Progenitor cell of endocrine pancreas (in vitro differentiated cells): ENCODE measurements around the gene CLDN7. TPM values are rescaled to one million over a fixed set of nuclear protein-coding genes. Genes with fewer than 3 reads are reported as not detected.
A peak's percentile ranks its signal among the peaks of the same experiment; 100 is the strongest.

Experiments used
- DNase-seq: peaks from one replicate; pipeline ENCODE4 v3.0.0; 2021; ENCODE audit warnings: low spot score; ENCODE audit not compliant: unreplicated experiment
- H3K27ac Mint-ChIP-seq: 2 replicates; pipeline ENCODE4 v1.8.0; 2021; ENCODE audit warnings: mild to moderate bottlenecking, moderate library complexity, mixed read lengths
- H3K27me3 Mint-ChIP-seq: 2 replicates; pipeline ENCODE4 v1.8.0; 2021; ENCODE audit warnings: mixed read lengths
- H3K36me3 Mint-ChIP-seq: 2 replicates; pipeline ENCODE4 v1.8.0; 2022; ENCODE audit warnings: mixed read lengths; ENCODE audit not compliant: insufficient read depth
- H3K4me1 Mint-ChIP-seq: 2 replicates; pipeline ENCODE4 v1.8.0; 2021; ENCODE audit warnings: low read depth, mixed read lengths
- H3K4me3 Mint-ChIP-seq: 2 replicates; pipeline ENCODE4 v1.8.0; 2021; ENCODE audit warnings: low read depth, mild to moderate bottlenecking, moderate library complexity, mixed read lengths
- H3K9me3 Mint-ChIP-seq: 2 replicates; pipeline ENCODE4 v1.8.0; 2021; ENCODE audit warnings: low read depth, mixed read lengths
- total RNA-seq: library from RNA; stranded (reverse); gene quantifications from 2 replicates; pipeline ENCODE4 v1.2.1, GENCODE V29; 2021
- TF ChIP-seq, protein P1 (sequence below): fragments of 200-600 bp; sonication (generic); IDR thresholded peaks from one replicate; pipeline ENCODE4 v1.5.0; 2021; ENCODE audit warnings: antibody characterized with exemption, mild to moderate bottlenecking; ENCODE audit not compliant: unreplicated experiment

The CLDN7 gene
- total RNA-seq, 1 donor from 2014 or later, result 137 TPM

DNA sequence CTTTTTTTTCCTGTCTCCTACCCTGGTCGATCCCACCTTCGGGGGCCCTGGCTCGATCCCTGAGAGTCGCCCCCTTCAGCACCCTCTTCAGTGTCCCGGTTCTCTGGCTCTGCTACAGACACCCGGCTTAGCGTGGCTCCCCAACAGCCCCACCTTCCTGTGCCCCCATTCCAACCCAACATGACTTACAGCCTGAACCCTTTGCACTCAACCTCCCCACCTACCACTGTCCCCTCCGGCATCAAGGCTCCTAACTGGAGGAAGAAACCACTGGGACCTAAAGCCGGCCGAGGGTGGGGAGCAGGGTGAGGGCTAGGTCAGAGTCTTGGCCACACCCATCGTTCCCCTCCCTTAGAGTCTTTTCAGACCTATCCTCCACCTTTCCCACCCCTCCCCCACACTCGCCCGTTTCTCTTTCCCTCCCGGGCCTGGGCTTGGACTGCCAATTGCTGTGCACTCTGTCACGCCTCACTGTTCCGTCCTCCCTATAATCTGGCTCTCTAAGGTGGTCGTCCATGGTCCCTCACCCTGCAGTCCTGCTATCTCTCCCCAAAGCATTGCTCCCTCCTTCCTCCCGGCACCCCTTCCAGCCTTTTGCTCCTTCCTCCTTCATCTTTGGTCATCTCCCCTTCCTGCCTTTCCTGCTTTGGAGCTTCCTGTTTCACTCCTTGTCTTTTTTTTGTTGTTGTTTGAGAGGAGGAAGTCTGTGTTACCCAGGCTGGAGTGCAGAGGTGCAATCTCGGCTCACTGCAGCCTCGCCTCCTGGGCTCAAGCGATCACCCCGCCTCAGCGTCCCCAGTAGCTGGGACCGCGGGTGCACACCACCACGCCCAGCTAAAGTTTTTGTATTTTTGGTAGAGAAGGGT is 890 bp upstream of the CLDN7 start:
- Mint-ChIP-seq H3K4me1 (peaks cover 36% of the 10 kb centered on the region), H3K9me3 (no peaks in the 10 kb centered on the region), H3K36me3 (peaks cover 4% of the 10 kb centered on the region), H3K27ac (peak overlapping the region; percentile 99), H3K27me3 (no peaks in the 10 kb centered on the region), H3K4me3 (peak overlapping the region; percentile 99)
- TF ChIP-seq, protein P1, sequence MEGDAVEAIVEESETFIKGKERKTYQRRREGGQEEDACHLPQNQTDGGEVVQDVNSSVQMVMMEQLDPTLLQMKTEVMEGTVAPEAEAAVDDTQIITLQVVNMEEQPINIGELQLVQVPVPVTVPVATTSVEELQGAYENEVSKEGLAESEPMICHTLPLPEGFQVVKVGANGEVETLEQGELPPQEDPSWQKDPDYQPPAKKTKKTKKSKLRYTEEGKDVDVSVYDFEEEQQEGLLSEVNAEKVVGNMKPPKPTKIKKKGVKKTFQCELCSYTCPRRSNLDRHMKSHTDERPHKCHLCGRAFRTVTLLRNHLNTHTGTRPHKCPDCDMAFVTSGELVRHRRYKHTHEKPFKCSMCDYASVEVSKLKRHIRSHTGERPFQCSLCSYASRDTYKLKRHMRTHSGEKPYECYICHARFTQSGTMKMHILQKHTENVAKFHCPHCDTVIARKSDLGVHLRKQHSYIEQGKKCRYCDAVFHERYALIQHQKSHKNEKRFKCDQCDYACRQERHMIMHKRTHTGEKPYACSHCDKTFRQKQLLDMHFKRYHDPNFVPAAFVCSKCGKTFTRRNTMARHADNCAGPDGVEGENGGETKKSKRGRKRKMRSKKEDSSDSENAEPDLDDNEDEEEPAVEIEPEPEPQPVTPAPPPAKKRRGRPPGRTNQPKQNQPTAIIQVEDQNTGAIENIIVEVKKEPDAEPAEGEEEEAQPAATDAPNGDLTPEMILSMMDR, result no peak
- peak; percentile 54 for DNase-seq

DNA sequence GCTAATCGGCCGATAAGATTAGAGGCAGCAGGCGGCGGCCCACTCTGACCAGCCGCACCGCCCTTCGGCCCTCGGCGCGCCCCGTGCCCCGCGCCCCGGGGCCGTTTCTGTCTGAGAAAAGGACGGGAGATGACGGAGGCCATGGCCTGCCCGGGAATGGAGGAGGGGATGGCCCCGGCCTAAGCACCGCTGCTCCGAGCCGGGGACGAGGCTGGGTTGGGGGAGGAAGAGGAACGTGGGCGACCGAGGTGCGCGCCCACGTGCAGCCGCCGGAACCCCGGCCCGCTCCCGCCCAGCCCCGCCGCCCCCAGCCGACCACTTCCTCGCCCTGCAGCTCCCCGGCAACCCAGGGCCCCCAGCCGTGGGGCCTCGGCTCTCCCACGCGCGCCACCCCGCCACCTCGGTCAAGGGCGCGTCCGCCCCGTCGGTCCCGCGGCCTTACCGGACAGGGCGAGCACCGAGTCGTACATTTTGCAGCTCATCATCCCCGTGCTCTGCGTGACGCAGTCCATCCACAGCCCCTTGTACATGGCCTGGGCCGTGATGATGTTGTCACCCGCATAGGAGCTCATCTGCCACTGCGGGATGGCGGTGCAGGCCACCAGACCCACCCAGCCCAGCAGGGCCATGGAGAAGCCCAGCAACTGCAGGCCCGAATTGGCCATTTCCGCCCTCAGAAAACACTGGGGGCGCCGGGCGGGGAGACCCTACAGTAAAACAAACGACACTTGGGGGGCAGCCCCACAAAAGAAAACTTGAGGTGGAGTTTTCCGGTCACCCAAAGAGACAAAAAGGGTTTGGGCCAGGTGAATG is 693 bp downstream of the CLDN7 start:
- Mint-ChIP-seq H3K27ac (peak overlapping the region; percentile 99), H3K4me1 (peaks cover 33% of the 10 kb centered on the region), H3K4me3 (peak overlapping the region; percentile 99), H3K36me3 (peaks cover 7% of the 10 kb centered on the region), H3K9me3 (no peaks in the 10 kb centered on the region), H3K27me3 (no peaks in the 10 kb centered on the region)
- no peak for DNase-seq
- TF ChIP-seq, protein P1, result no peak

DNA sequence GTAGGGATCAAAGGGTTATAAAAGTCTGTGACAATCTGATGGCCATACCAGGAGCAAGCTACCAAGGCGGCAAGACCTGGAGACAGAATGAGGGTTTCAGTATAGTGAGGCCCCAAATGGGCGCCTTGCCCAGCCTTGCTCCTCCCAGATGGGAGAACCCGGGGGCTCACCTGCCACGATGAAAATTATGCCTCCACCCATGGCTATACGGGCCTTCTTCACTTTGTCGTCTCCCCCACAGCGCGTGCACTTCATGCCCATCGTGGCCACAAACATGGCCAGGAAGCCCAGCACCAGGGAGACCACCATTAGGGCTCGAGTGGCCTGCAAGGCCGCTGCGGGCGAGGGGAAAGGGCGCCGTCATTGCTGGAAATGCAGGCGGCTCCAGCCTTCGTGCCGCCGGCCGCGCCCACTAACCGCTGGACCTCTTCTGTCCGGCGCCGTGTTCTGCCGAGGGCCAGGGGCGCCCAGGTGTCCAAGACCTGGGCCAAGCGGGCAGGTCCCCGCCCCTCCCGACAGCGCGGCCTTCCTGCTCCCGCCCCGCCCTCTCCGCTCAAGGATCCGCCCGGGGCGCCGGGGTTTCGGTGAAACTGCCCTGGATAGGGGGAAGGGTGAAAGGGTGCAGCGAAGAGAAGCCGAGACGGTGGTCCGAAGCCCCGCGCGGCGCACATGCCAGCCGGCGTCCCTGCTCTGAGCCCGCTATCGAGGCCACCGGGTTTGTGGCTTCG is 1.5 kb downstream of the CLDN7 start:
- no peaks in the 10 kb centered on the region for H3K9me3 Mint-ChIP-seq
- TF ChIP-seq, protein P1, result no peak
- H3K27me3 Mint-ChIP-seq, result no peaks in the 10 kb centered on the region
- H3K36me3 Mint-ChIP-seq, result peaks cover 9% of the 10 kb centered on the region
- peak overlapping the region; percentile 97 for H3K27ac Mint-ChIP-seq
- DNase-seq, result peak; percentile 62
- peak overlapping the region; percentile 99 for H3K4me3 Mint-ChIP-seq
- H3K4me1 Mint-ChIP-seq, result peaks cover 33% of the 10 kb centered on the region

DNA sequence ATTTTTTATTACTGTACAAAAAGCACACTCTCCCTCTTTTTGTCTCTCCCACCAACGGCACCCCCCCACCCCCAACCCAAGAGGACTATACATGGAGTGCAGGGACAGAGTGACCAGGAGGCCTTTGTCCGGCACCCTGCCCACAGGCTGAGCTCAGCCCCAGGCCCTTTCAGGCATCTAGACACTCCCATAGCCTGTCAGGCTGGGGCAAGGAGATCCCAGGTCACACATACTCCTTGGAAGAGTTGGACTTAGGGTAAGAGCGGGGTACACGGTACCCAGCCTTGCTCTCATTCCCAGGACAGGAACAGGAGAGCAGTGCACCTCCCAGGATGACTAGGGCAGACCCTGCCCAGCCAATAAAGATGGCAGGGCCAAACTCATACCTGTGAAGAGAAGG is 2.1 kb downstream of the CLDN7 start:
- no peaks in the 10 kb centered on the region for H3K27me3 Mint-ChIP-seq
- peaks cover 9% of the 10 kb centered on the region for H3K36me3 Mint-ChIP-seq
- H3K9me3 Mint-ChIP-seq, result no peaks in the 10 kb centered on the region
- H3K4me3 Mint-ChIP-seq, result peak overlapping the region; percentile 99
- TF ChIP-seq, protein P1, result no peak
- DNase-seq, result no peak
- H3K27ac Mint-ChIP-seq, result peak overlapping the region; percentile 85
- H3K4me1 Mint-ChIP-seq, result peaks cover 33% of the 10 kb centered on the region

DNA sequence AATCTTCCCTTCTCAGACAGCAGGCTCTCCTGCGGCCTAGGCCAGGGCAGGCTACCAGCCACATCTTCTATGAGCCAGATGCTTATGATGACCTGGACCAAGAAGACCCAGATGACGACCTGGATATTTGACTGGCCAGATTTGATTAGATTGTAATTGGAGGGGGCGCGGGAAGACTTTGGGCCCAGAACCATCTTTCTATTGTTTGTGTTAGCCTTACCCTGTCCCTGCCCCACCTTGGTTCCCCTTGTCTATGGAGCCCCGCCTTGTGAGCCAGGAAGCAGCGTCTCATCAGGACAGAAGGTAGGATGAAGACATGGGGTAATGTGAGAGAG is 2.8 kb downstream of the CLDN7 start:
- H3K27me3 Mint-ChIP-seq, result no peaks in the 10 kb centered on the region
- H3K4me3 Mint-ChIP-seq, result peak overlapping the region; percentile 41
- H3K4me1 Mint-ChIP-seq, result peaks cover 33% of the 10 kb centered on the region
- no peaks in the 10 kb centered on the region for H3K9me3 Mint-ChIP-seq
- peaks cover 11% of the 10 kb centered on the region for H3K36me3 Mint-ChIP-seq
- H3K27ac Mint-ChIP-seq, result peak overlapping the region; percentile 89
- TF ChIP-seq, protein P1, result no peak
- DNase-seq, result no peak
